ENCODE data around the gene COL4A1.
"Not testable (repeated sequence)": the region's sequence is repeated elsewhere in the genome, so short reads cannot be mapped to it uniquely, and the experiment has no call there.

COL4A1 gene

GRCh38 chr13:110323172-110323891 lies 16.4 kb upstream of the COL4A1 start:
- no peak for DNase-seq

- DNase-seq: no peak
Measured at GRCh38 chr13:110322828-110323171, 15.8 kb upstream of the COL4A1 start.

- DNase-seq: no peak
Measured at GRCh38 chr13:110322126-110322827, 15.3 kb upstream of the COL4A1 start.

GRCh38 chr13:110321573-110321972 lies 14.6 kb upstream of the COL4A1 start:
- DNase-seq: not testable (repeated sequence)

GRCh38 chr13:110320645-110321044 lies 13.7 kb upstream of the COL4A1 start:
- DNase-seq: no peak

GRCh38 chr13:110319774-110320509 lies 13.0 kb upstream of the COL4A1 start:
- DNase-seq: no peak

- DNase-seq: no peak
Measured at GRCh38 chr13:110319397-110319773, 12.4 kb upstream of the COL4A1 start.

GRCh38 chr13:110318920-110319319 lies 12.0 kb upstream of the COL4A1 start:
- no peak for DNase-seq

- DNase-seq: no peak
Measured at GRCh38 chr13:110317496-110318195, 10.7 kb upstream of the COL4A1 start.

- no peak for DNase-seq
Measured at GRCh38 chr13:110317093-110317492, 10.1 kb upstream of the COL4A1 start.

- no peak for DNase-seq
Measured at GRCh38 chr13:110316196-110316595, 9.2 kb upstream of the COL4A1 start.

GRCh38 chr13:110314516-110315245 lies 7.7 kb upstream of the COL4A1 start:
- DNase-seq: no peak

- not testable (repeated sequence) for DNase-seq
Measured at GRCh38 chr13:110313733-110314132, 6.8 kb upstream of the COL4A1 start.

GRCh38 chr13:110313261-110313660 lies 6.3 kb upstream of the COL4A1 start:
- not testable (repeated sequence) for DNase-seq

- no peak for DNase-seq
Measured at GRCh38 chr13:110312339-110313031, 5.5 kb upstream of the COL4A1 start.

GRCh38 chr13:110311443-110312338 lies 4.7 kb upstream of the COL4A1 start:
- no peak for DNase-seq

GRCh38 chr13:110310541-110311442 lies 3.8 kb upstream of the COL4A1 start:
- no peak for DNase-seq

GRCh38 chr13:110309661-110310524 lies 2.9 kb upstream of the COL4A1 start:
- DNase-seq: no peak
